ENCODE results near the gene COLEC11. TPM values are rescaled to one million over a fixed set of nuclear protein-coding genes. Genes with fewer than 3 reads are reported as not detected.

COLEC11 gene
- polyA plus RNA-seq, 1 donor (not counting 4 experiments of a cell fraction or from before 2014, with no cell fraction given): not detected

GRCh38 chr2:3644246-3644525 lies 49.3 kb downstream of the COLEC11 start:
- no peak overlapping the region for H3K4me3 ChIP-seq (ENCODE audit: control insufficient read depth in 2 of 3, extremely low read depth in 1 of 3, insufficient read depth in 2 of 3, low read depth in 1 of 3, low read length in 3 of 3)
- no peaks in the 10 kb centered on the region for H3K36me3 ChIP-seq (ENCODE audit: control insufficient read depth in 2 of 2, extremely low read depth in 1 of 2, insufficient read depth in 2 of 2, low read length in 2 of 2)
- no peak for TF ChIP-seq EZH2 (IDR thresholded peaks at IDR 0.05; ENCODE audit: low read length)
- no peaks in the 10 kb centered on the region for H3K9me3 ChIP-seq (ENCODE audit: control insufficient read depth, low read depth, low read length)
- no peaks in the 10 kb centered on the region for H3K27me3 ChIP-seq (ENCODE audit: control insufficient read depth, extremely low read depth, insufficient read depth, low read length)
- no peaks in the 10 kb centered on the region for H3K9me1 ChIP-seq (ENCODE audit: control insufficient read depth, extremely low read depth, insufficient read depth, low read length)
- no peaks in the 10 kb centered on the region for H3K79me2 ChIP-seq (ENCODE audit: control insufficient read depth, insufficient read depth, low read length)
- dilution Hi-C loops (cut with MboI; ENCODE audit: extremely low pct_ligation_motif_present, low sequenced_read_pairs): no loop called here
- H2AFZ ChIP-seq (ENCODE audit: control insufficient read depth, low read length): no peak overlapping the region
- H3K27ac ChIP-seq (ENCODE audit: control insufficient read depth, insufficient read depth, low read length): no peak overlapping the region
- DNase-seq (ENCODE audit: low read depth, low spot score): no peak
- H4K20me1 ChIP-seq (ENCODE audit: control insufficient read depth, extremely low read depth, insufficient read depth, low read length): no peaks in the 10 kb centered on the region
- H3K4me2 ChIP-seq (ENCODE audit: control insufficient read depth, extremely low read depth, insufficient read depth, low read depth, low read length): no peak overlapping the region
- H3K4me1 ChIP-seq (ENCODE audit: control insufficient read depth, extremely low read depth, insufficient read depth, low read length): no peaks in the 10 kb centered on the region
- FAIRE-seq: no peak
- no peak overlapping the region for H3K9ac ChIP-seq (ENCODE audit: control insufficient read depth, extremely low read depth, insufficient read depth, low read length)

GRCh38 chr2:3644891-3645605 lies 50.1 kb downstream of the COLEC11 start:
- TF ChIP-seq CTCF (optimal IDR thresholded peaks at IDR 0.05 in 1 of 3, IDR thresholded peaks at IDR 0.05 in 1 of 3, conservative IDR thresholded peaks at IDR 0.05 in 1 of 3; ENCODE audit: extremely low read depth in 1 of 3, insufficient read depth in 2 of 3, low read length in 3 of 3): no peak
- no peak for TF ChIP-seq EZH2 (IDR thresholded peaks at IDR 0.05; ENCODE audit: low read length)
- H3K4me3 ChIP-seq (ENCODE audit: control insufficient read depth in 2 of 3, extremely low read depth in 1 of 3, insufficient read depth in 2 of 3, low read depth in 1 of 3, low read length in 3 of 3): no peak overlapping the region
- FAIRE-seq (no peak), DNase-seq (ENCODE audit: low read depth, low spot score) (no peak)
- H2AFZ ChIP-seq (ENCODE audit: control insufficient read depth, low read length): no peak overlapping the region
- H3K4me1 ChIP-seq (ENCODE audit: control insufficient read depth, extremely low read depth, insufficient read depth, low read length): no peaks in the 10 kb centered on the region
- no peaks in the 10 kb centered on the region for H3K9me3 ChIP-seq (ENCODE audit: control insufficient read depth, low read depth, low read length)
- H3K79me2 ChIP-seq (ENCODE audit: control insufficient read depth, insufficient read depth, low read length): no peaks in the 10 kb centered on the region
- no peak overlapping the region for H3K4me2 ChIP-seq (ENCODE audit: control insufficient read depth, extremely low read depth, insufficient read depth, low read depth, low read length)
- H3K27ac ChIP-seq (ENCODE audit: control insufficient read depth, insufficient read depth, low read length): no peak overlapping the region
- no peaks in the 10 kb centered on the region for H3K36me3 ChIP-seq (ENCODE audit: control insufficient read depth in 2 of 2, extremely low read depth in 1 of 2, insufficient read depth in 2 of 2, low read length in 2 of 2)
- no peaks in the 10 kb centered on the region for H4K20me1 ChIP-seq (ENCODE audit: control insufficient read depth, extremely low read depth, insufficient read depth, low read length)
- H3K9me1 ChIP-seq (ENCODE audit: control insufficient read depth, extremely low read depth, insufficient read depth, low read length): no peaks in the 10 kb centered on the region
- H3K9ac ChIP-seq (ENCODE audit: control insufficient read depth, extremely low read depth, insufficient read depth, low read length): no peak overlapping the region
- dilution Hi-C loops (cut with MboI; ENCODE audit: extremely low pct_ligation_motif_present, low sequenced_read_pairs): no loop called here
- no peaks in the 10 kb centered on the region for H3K27me3 ChIP-seq (ENCODE audit: control insufficient read depth, extremely low read depth, insufficient read depth, low read length)

Measured in keratinocyte (primary cell).